ENCODE measurements around the gene CRYGB. TPM values are rescaled to one million over a fixed set of nuclear protein-coding genes. Genes with fewer than 3 reads are reported as not detected.

Gene CRYGB
- total and polyA plus RNA-seq, 2 donors (not counting 3 experiments of a cell fraction or from before 2014, with no cell fraction given), result not detected

DNA sequence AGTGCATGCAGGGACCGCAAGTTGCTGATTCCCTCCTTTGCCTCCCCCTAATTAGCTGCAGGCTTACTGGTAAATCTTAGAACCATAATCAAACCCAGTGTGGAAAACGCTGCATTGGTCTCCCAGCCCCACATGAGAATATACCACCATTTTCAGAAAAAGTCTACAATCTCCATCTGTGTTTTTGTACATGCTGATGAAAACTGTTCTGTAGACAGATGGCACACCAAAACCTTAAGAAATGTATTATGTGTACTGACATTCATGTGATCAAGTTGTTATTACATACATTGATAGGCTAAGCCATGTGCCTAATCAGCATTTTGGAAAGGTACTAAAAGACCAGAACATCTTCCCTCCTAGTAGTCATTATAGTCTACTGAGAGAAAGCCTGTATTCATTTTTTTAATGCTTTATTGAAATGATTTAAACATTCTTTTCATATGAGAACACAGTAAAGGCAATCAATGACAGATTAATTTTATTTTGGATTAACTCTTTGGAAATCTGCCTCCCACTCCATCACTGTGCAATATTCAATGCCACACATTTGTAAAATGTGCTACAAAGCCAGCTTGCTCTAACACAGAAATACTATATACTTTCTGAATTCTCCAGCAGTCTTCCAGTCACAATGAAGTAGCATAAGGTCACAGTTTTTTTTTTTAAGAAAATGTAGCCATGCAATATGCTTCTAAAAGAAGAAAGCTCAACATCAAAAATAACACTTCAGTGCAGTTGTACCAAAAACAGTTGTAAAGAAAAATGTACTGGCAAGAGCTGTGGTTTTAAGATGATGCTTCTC, 19.2 kb upstream of the CRYGB start:
- ChIA-PET POLR2A (no interaction called here), CTCF (interaction anchor here (1.3 to 2.0 kb wide), 2 partner anchors 10 to 64 kb away, joined by 3 to 13 read pairs; no protein-coding TSS in a partner anchor)
- Histone ChIP-seq H3K4me2 (ENCODE audit: insufficient read depth, low read length) (no peak overlapping the region), H3K4me3 (replicated peaks in 1 of 3; ENCODE audit: insufficient read depth in 1 of 3, low read depth in 1 of 3, low read length in 3 of 3) (no peak overlapping the region), H3K36me3 (ENCODE audit: control insufficient read depth in 2 of 2, extremely low read depth in 1 of 2, insufficient read depth in 2 of 2, low read length in 2 of 2) (no peaks in the 10 kb centered on the region), H2AFZ (ENCODE audit: low read depth, low read length) (no peak overlapping the region), H3K27me3 (ENCODE audit: control insufficient read depth in 2 of 2, insufficient read depth in 2 of 2, low read length in 2 of 2) (peaks cover 0 to 5% of the 10 kb centered on the region in 2 experiments), H4K20me1 (replicated peaks; ENCODE audit: control insufficient read depth, extremely low read depth, insufficient read depth, low read length) (no peaks in the 10 kb centered on the region), H3K27ac (ENCODE audit: insufficient read depth, low read depth, low read length) (no peak overlapping the region), H3K4me1 (ENCODE audit: control insufficient read depth, extremely low read depth, insufficient read depth, low read length) (no peaks in the 10 kb centered on the region), H3K9me1 (replicated peaks; ENCODE audit: control insufficient read depth, extremely low read depth, insufficient read depth, low read length) (no peaks in the 10 kb centered on the region), H3K9ac (replicated peaks; ENCODE audit: extremely low read depth, insufficient read depth, low read length) (no peak overlapping the region), H3K9me3 (replicated peaks; ENCODE audit: control insufficient read depth, insufficient read depth, low read length) (no peaks in the 10 kb centered on the region), H3K79me2 (ENCODE audit: control insufficient read depth, insufficient read depth, low read length) (no peaks in the 10 kb centered on the region)
- no peak for FAIRE-seq
- no TSS peak for BruUV-seq (replicated peaks)
- dilution Hi-C loops (cut with MboI; ENCODE audit: extremely low pct_ligation_motif_present, low sequenced_read_pairs) (no loop called here), intact Hi-C loops (cut with micrococcal nuclease) (no loop called here)
- no peak for TF ChIP-seq POLR2A (IDR thresholded peaks at IDR 0.05; ENCODE audit: low read depth, low read length)
- no peak for TF ChIP-seq GATA2 (IDR thresholded peaks at IDR 0.05; ENCODE audit: insufficient read depth, insufficient read length, low read depth, low read length)
- TF ChIP-seq, protein P1, sequence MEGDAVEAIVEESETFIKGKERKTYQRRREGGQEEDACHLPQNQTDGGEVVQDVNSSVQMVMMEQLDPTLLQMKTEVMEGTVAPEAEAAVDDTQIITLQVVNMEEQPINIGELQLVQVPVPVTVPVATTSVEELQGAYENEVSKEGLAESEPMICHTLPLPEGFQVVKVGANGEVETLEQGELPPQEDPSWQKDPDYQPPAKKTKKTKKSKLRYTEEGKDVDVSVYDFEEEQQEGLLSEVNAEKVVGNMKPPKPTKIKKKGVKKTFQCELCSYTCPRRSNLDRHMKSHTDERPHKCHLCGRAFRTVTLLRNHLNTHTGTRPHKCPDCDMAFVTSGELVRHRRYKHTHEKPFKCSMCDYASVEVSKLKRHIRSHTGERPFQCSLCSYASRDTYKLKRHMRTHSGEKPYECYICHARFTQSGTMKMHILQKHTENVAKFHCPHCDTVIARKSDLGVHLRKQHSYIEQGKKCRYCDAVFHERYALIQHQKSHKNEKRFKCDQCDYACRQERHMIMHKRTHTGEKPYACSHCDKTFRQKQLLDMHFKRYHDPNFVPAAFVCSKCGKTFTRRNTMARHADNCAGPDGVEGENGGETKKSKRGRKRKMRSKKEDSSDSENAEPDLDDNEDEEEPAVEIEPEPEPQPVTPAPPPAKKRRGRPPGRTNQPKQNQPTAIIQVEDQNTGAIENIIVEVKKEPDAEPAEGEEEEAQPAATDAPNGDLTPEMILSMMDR (IDR thresholded peaks at IDR 0.05; ENCODE audit: extremely low read depth in 1 of 2, insufficient read depth in 1 of 2, low read depth in 1 of 2, low read length in 2 of 2), result no peak
- TF ChIP-seq, protein P2, sequence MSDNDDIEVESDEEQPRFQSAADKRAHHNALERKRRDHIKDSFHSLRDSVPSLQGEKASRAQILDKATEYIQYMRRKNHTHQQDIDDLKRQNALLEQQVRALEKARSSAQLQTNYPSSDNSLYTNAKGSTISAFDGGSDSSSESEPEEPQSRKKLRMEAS (IDR thresholded peaks at IDR 0.05; ENCODE audit: insufficient read depth, insufficient read length), result no peak
- no peak for TF ChIP-seq FOS (IDR thresholded peaks at IDR 0.05; ENCODE audit: borderline replicate concordance, insufficient read depth, low read length)
- no peak for TF ChIP-seq EZH2 (IDR thresholded peaks at IDR 0.05; ENCODE audit: borderline replicate concordance, low read depth, low read length, severe bottlenecking)
- TF ChIP-seq MYC (IDR thresholded peaks at IDR 0.05; ENCODE audit: low read depth, low read length), result no peak
- no peak for TF ChIP-seq POLR2AphosphoS5 (IDR thresholded peaks at IDR 0.05; ENCODE audit: insufficient read depth, low read depth, low read length)
- TF ChIP-seq JUN (IDR thresholded peaks at IDR 0.05; ENCODE audit: borderline replicate concordance, insufficient read depth, insufficient read length, low read depth), result no peak
- no peak for DNase-seq (ENCODE audit: low read depth, low spot score)

All from endothelial cell of umbilical vein (primary cell).